ENCODE results near the gene TSHZ3. TPM values are rescaled to one million over a fixed set of nuclear protein-coding genes. Genes with fewer than 3 reads are reported as not detected.

The TSHZ3 gene
- total and polyA plus RNA-seq, 2 of the 8 experiments (the other 6 are each of a cell fraction or from before 2014, with no cell fraction given): 3.1 to 12.3 TPM

- TF ChIP-seq CTCF (IDR thresholded peaks at IDR 0.05; ENCODE audit: control extremely low read depth in 1 of 3, insufficient read depth in 1 of 3, low read depth in 1 of 3, low read length in 3 of 3) (no peak), KDM4A (IDR thresholded peaks at IDR 0.05; ENCODE audit: low read depth, low read length, severe bottlenecking) (no peak), CEBPB (IDR thresholded peaks at IDR 0.05; ENCODE audit: low read depth, low read length) (no peak), USF2 (IDR thresholded peaks at IDR 0.05; ENCODE audit: low read length) (no peak), BCL11A (IDR thresholded peaks at IDR 0.05; ENCODE audit: low read depth in 2 of 2, low read length in 2 of 2) (no peak), TEAD4 (IDR thresholded peaks at IDR 0.05; ENCODE audit: low read depth, low read length) (no peak), MAX (IDR thresholded peaks at IDR 0.05) (no peak), PHF8 (conservative IDR thresholded peaks at IDR 0.05; ENCODE audit: low read depth, low read length) (no peak)
Measured at GRCh38 chr19:31226151-31226935, 122.9 kb downstream of the TSHZ3 start (continued).
